ENCODE data around the gene RBM38.

- TF ChIP-seq, protein P1, sequence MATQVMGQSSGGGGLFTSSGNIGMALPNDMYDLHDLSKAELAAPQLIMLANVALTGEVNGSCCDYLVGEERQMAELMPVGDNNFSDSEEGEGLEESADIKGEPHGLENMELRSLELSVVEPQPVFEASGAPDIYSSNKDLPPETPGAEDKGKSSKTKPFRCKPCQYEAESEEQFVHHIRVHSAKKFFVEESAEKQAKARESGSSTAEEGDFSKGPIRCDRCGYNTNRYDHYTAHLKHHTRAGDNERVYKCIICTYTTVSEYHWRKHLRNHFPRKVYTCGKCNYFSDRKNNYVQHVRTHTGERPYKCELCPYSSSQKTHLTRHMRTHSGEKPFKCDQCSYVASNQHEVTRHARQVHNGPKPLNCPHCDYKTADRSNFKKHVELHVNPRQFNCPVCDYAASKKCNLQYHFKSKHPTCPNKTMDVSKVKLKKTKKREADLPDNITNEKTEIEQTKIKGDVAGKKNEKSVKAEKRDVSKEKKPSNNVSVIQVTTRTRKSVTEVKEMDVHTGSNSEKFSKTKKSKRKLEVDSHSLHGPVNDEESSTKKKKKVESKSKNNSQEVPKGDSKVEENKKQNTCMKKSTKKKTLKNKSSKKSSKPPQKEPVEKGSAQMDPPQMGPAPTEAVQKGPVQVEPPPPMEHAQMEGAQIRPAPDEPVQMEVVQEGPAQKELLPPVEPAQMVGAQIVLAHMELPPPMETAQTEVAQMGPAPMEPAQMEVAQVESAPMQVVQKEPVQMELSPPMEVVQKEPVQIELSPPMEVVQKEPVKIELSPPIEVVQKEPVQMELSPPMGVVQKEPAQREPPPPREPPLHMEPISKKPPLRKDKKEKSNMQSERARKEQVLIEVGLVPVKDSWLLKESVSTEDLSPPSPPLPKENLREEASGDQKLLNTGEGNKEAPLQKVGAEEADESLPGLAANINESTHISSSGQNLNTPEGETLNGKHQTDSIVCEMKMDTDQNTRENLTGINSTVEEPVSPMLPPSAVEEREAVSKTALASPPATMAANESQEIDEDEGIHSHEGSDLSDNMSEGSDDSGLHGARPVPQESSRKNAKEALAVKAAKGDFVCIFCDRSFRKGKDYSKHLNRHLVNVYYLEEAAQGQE (IDR thresholded peaks at IDR 0.05; ENCODE audit: borderline replicate concordance), result no peak
- TF ChIP-seq, protein P1 (CRISPR knock-in tag; IDR thresholded peaks at IDR 0.05; ENCODE audit: low read depth), result no peak
- TF ChIP-seq FOXA1 (IDR thresholded peaks at IDR 0.05; ENCODE audit: borderline replicate concordance), result no peak
- TF ChIP-seq CREM (IDR thresholded peaks at IDR 0.05; ENCODE audit: low read depth), result no peak
- no peak for TF ChIP-seq SMARCA5 (IDR thresholded peaks at IDR 0.05)
- TF ChIP-seq PTRF (tag; IDR thresholded peaks at IDR 0.05), result no peak
- no peak for TF ChIP-seq DDX20 (tag; IDR thresholded peaks at IDR 0.05; ENCODE audit: low read depth)
These were observed 59.7 kb downstream of the RBM38 start for GRCh38 chr20:57450931-57451330.
